ENCODE results near the gene VAPA. TPM values are rescaled to one million over a fixed set of nuclear protein-coding genes. Genes with fewer than 3 reads are reported as not detected.

The VAPA gene
- total RNA-seq, 4 donors from 2014 or later, result 276 to 386 (median 317) TPM

- 41 to 50% methylated on average over 1 of the region's 1 CpG for WGBS, 2 donors (ENCODE audit: low coverage in 1 of 2)
- H3K4me3 ChIP-seq, result no peak overlapping the region
- TF ChIP-seq, protein P1, sequence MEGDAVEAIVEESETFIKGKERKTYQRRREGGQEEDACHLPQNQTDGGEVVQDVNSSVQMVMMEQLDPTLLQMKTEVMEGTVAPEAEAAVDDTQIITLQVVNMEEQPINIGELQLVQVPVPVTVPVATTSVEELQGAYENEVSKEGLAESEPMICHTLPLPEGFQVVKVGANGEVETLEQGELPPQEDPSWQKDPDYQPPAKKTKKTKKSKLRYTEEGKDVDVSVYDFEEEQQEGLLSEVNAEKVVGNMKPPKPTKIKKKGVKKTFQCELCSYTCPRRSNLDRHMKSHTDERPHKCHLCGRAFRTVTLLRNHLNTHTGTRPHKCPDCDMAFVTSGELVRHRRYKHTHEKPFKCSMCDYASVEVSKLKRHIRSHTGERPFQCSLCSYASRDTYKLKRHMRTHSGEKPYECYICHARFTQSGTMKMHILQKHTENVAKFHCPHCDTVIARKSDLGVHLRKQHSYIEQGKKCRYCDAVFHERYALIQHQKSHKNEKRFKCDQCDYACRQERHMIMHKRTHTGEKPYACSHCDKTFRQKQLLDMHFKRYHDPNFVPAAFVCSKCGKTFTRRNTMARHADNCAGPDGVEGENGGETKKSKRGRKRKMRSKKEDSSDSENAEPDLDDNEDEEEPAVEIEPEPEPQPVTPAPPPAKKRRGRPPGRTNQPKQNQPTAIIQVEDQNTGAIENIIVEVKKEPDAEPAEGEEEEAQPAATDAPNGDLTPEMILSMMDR (IDR thresholded peaks at IDR 0.05), result no peak
- TF ChIP-seq EP300 (IDR thresholded peaks at IDR 0.05), result no peak
- no peak for TF ChIP-seq POLR2AphosphoS5 (IDR thresholded peaks at IDR 0.05)
- TF ChIP-seq POLR2A (IDR thresholded peaks at IDR 0.05), result no peak
- H3K27ac ChIP-seq, result no peak overlapping the region
- no peaks in the 10 kb centered on the region for H3K9me3 ChIP-seq
- peaks cover 0 to 67% of the 10 kb centered on the region in 2 donors for H3K36me3 ChIP-seq
- no peak for ATAC-seq
- H3K27me3 ChIP-seq, result no peaks in the 10 kb centered on the region
- peaks cover 0 to 41% (median 0%) of the 10 kb centered on the region in 3 donors for H3K4me1 ChIP-seq
Measured at GRCh38 chr18:9947248-9947647, 33.4 kb downstream of the VAPA start.

DNA sequence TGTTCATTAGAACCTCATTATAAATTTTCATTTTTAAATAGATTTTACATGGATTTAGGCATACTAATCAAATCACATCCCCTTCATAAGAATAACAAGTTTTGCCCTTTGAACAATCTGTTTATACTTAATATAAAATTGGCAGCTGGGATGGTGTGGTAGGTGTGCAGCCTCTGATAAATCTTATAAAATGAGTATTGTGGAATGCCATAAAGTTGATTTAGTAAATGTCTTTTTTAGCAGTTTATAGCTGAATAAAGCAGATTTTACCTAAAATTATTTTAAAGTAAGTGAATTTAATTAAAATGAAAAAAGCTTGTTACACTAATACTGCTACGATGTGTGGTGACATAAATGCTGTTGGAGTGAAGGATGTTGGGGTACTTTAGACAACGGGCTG is 35.5 kb downstream of the VAPA start:
- no peak for TF ChIP-seq POLR2A (IDR thresholded peaks at IDR 0.05)
- no peaks in the 10 kb centered on the region for H3K27me3 ChIP-seq
- H3K36me3 ChIP-seq, result peaks cover 0 to 81% of the 10 kb centered on the region in 2 donors
- ATAC-seq, result no peak
- WGBS, 2 donors (ENCODE audit: low coverage in 1 of 2), result 88 to 92% methylated on average over 2 of the region's 2 CpGs
- H3K27ac ChIP-seq, result no peak overlapping the region
- H3K4me1 ChIP-seq, result peaks cover 0 to 52% (median 3%) of the 10 kb centered on the region in 3 donors
- no peak overlapping the region for H3K4me3 ChIP-seq
- H3K9me3 ChIP-seq, result no peaks in the 10 kb centered on the region

- H3K27me3 ChIP-seq, result no peaks in the 10 kb centered on the region
- peaks cover 0 to 52% (median 3%) of the 10 kb centered on the region in 3 donors for H3K4me1 ChIP-seq
- no peak for TF ChIP-seq EP300 (IDR thresholded peaks at IDR 0.05)
- TF ChIP-seq, protein P1 (IDR thresholded peaks at IDR 0.05), result no peak
- TF ChIP-seq POLR2A (IDR thresholded peaks at IDR 0.05), result no peak
- TF ChIP-seq POLR2AphosphoS5 (IDR thresholded peaks at IDR 0.05), result no peak
- H3K27ac ChIP-seq, result no peak overlapping the region
- peaks cover 0 to 84% of the 10 kb centered on the region in 2 donors for H3K36me3 ChIP-seq
- ATAC-seq, result no peak
- no peak overlapping the region for H3K4me3 ChIP-seq
- no peaks in the 10 kb centered on the region for H3K9me3 ChIP-seq
- 87 to 88% methylated on average over 5 of the region's 5 CpGs for WGBS, 2 donors (ENCODE audit: low coverage in 1 of 2)
Measured at GRCh38 chr18:9949861-9950260, 36.0 kb downstream of the VAPA start.

DNA sequence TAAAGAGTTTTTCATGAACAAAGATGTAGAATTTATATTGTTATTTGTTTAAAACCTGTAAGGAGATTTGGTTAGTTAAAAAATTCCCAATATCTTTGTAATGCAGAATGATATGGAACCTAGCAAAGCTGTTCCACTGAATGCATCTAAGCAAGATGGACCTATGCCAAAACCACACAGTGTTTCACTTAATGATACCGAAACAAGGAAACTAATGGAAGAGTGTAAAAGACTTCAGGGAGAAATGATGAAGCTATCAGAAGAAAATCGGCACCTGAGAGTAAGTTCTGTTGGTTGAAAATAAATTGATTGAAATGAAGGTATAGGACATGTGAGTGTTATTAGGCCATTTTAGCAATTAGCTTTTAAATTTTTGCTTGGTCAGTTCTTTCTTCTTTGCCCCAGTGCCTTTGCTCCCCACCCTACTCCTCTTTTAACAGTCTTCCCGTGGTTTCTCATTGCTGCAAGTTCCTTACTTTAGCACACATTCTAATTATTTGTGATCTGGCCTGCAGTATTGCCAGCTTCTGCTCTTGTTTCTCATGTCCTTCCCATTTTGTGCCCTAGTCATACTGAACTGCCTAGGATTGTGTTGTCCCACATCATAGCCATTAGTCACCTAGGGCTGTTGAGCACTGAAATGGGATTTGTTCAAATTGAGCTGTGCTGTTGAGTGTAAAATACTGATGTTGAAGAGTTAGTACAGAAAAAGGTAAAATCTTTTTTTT is 36.6 kb downstream of the VAPA start:
- Histone ChIP-seq H3K36me3 (peaks cover 0 to 84% of the 10 kb centered on the region in 2 donors), H3K9me3 (no peaks in the 10 kb centered on the region), H3K4me1 (peaks cover 0 to 52% (median 3%) of the 10 kb centered on the region in 3 donors), H3K4me3 (no peak overlapping the region), H3K27ac (peak overlapping the region in 1 of 4 donors; percentile 16), H3K27me3 (no peaks in the 10 kb centered on the region)
- WGBS, 2 donors (ENCODE audit: low coverage in 1 of 2), result 63 to 76% methylated on average over 3 of the region's 3 CpGs
- no peak for ATAC-seq
- TF ChIP-seq EP300 (IDR thresholded peaks at IDR 0.05) (no peak), POLR2AphosphoS5 (IDR thresholded peaks at IDR 0.05) (no peak), POLR2A (IDR thresholded peaks at IDR 0.05) (no peak)
- TF ChIP-seq, protein P1 (IDR thresholded peaks at IDR 0.05), result no peak

DNA sequence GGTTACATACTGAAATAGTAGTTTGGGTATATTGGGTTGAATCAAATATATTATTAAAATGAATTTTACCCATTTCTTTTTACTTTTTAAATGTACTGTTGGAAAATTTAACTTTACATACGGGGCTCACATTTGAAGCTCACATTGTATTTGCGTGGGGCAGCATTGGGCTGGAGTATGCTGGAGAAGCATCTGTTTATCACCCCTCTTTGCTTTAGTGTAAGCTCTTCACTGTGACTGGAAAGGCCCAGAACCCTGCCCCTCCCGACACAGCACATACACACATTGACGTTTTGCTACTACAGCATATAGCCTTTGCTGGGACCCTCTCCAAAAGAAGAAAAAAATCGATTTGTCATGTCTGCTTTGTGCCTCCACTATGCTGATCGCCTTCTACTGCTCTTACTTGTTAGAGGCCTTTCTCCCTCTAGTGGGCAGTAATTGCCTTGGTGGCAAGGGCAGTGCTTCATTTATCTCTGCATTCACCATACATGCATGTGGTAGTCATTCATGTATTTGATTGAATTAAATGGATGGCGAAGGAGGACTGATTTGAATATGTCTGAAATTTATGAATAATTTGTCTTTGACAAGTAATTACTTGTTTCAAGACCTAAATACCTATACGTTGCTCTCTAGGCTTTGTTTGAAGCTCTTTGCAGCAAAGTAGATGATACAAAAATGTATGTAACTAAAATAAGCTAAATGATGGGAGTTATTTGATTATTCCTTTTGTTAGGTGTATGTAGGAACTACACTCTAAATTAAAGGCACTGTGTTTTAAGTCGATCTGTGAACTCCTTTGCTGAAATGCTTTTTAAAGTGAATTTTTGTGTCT is 37.4 kb downstream of the VAPA start:
- H3K36me3 ChIP-seq, result peaks cover 0 to 81% of the 10 kb centered on the region in 2 donors
- H3K27ac ChIP-seq, result peak overlapping the region in 2 of 4 donors; percentile 6 to 16
- H3K4me3 ChIP-seq, result no peak overlapping the region
- H3K4me1 ChIP-seq, result peaks cover 0 to 48% (median 3%) of the 10 kb centered on the region in 3 donors
- TF ChIP-seq EP300 (IDR thresholded peaks at IDR 0.05), result no peak
- no peak for TF ChIP-seq POLR2AphosphoS5 (IDR thresholded peaks at IDR 0.05)
- TF ChIP-seq POLR2A (IDR thresholded peaks at IDR 0.05), result no peak
- TF ChIP-seq, protein P1 (IDR thresholded peaks at IDR 0.05), result peak; percentile 54 to 74 (median 67)
- no peaks in the 10 kb centered on the region for H3K9me3 ChIP-seq
- WGBS, 2 donors (ENCODE audit: low coverage in 1 of 2), result 39 to 54% methylated on average over 7 to 9 of the region's 9 CpGs
- no peak for ATAC-seq
- no peaks in the 10 kb centered on the region for H3K27me3 ChIP-seq

All from gastroesophageal sphincter (tissue), 4 donors.